ENCODE data around the gene LCN12.

Gene LCN12

GRCh38 chr9:136978865-136979544 is 26.9 kb downstream of the LCN12 start:
- no peak overlapping the region for H3K27ac Mint-ChIP-seq
- no peaks in the 10 kb centered on the region for H3K9me3 Mint-ChIP-seq
- H3K36me3 Mint-ChIP-seq (ENCODE audit: low read depth) = no peaks in the 10 kb centered on the region
- peaks cover 4% of the 10 kb centered on the region for H3K27me3 Mint-ChIP-seq
- H3K4me3 Mint-ChIP-seq = no peak overlapping the region
- peaks cover 17% of the 10 kb centered on the region for H3K4me1 Mint-ChIP-seq (ENCODE audit: low read depth)

- no peak overlapping the region for H3K4me3 Mint-ChIP-seq
- H3K9me3 Mint-ChIP-seq = no peaks in the 10 kb centered on the region
- peaks cover 14% of the 10 kb centered on the region for H3K4me1 Mint-ChIP-seq (ENCODE audit: low read depth)
- peaks cover 6% of the 10 kb centered on the region for H3K27me3 Mint-ChIP-seq
- H3K36me3 Mint-ChIP-seq (ENCODE audit: low read depth) = no peaks in the 10 kb centered on the region
- H3K27ac Mint-ChIP-seq = no peak overlapping the region
Measured at GRCh38 chr9:136979769-136980587, 27.9 kb downstream of the LCN12 start.

GRCh38 chr9:136980669-136981478 is 28.8 kb downstream of the LCN12 start:
- Mint-ChIP-seq H3K4me1 (ENCODE audit: low read depth) (peaks cover 6% of the 10 kb centered on the region), H3K4me3 (no peak overlapping the region), H3K36me3 (ENCODE audit: low read depth) (no peaks in the 10 kb centered on the region), H3K27me3 (peaks cover 6% of the 10 kb centered on the region), H3K27ac (no peak overlapping the region), H3K9me3 (no peaks in the 10 kb centered on the region)

- no peaks in the 10 kb centered on the region for H3K36me3 Mint-ChIP-seq (ENCODE audit: low read depth)
- H3K27ac Mint-ChIP-seq = no peak overlapping the region
- H3K4me1 Mint-ChIP-seq (ENCODE audit: low read depth) = no peaks in the 10 kb centered on the region
- peaks cover 12% of the 10 kb centered on the region for H3K27me3 Mint-ChIP-seq
- H3K9me3 Mint-ChIP-seq = no peaks in the 10 kb centered on the region
- no peak overlapping the region for H3K4me3 Mint-ChIP-seq
Measured at GRCh38 chr9:136981588-136982231, 29.6 kb downstream of the LCN12 start.

GRCh38 chr9:136982232-136983051 is 30.4 kb downstream of the LCN12 start, which contains the start of gene LCNL1:
TSS of gene LCNL1 (plus strand) at chr9:136982993. CDS start at chr9:136983587, 594 bp downstream.
- Mint-ChIP-seq H3K4me3 (no peak within 1 kb of the TSS), H3K36me3 (ENCODE audit: low read depth) (no peaks in the 10 kb centered on the region), H3K27me3 (peaks cover 15% of the 10 kb centered on the region), H3K4me1 (ENCODE audit: low read depth) (no peaks in the 10 kb centered on the region), H3K9me3 (no peaks in the 10 kb centered on the region), H3K27ac (no peak within 1 kb of the TSS)

GRCh38 chr9:136983167-136983566 is 31.1 kb downstream of the LCN12 start:
- no peak overlapping the region for H3K27ac Mint-ChIP-seq
- H3K9me3 Mint-ChIP-seq = no peaks in the 10 kb centered on the region
- peaks cover 20% of the 10 kb centered on the region for H3K27me3 Mint-ChIP-seq
- no peaks in the 10 kb centered on the region for H3K4me1 Mint-ChIP-seq (ENCODE audit: low read depth)
- H3K36me3 Mint-ChIP-seq (ENCODE audit: low read depth) = no peaks in the 10 kb centered on the region
- no peak overlapping the region for H3K4me3 Mint-ChIP-seq

- Mint-ChIP-seq H3K36me3 (ENCODE audit: low read depth) (no peaks in the 10 kb centered on the region), H3K4me3 (no peak overlapping the region), H3K27ac (no peak overlapping the region), H3K27me3 (peaks cover 20% of the 10 kb centered on the region), H3K4me1 (ENCODE audit: low read depth) (no peaks in the 10 kb centered on the region), H3K9me3 (no peaks in the 10 kb centered on the region)
Measured at GRCh38 chr9:136983656-136984314, 31.7 kb downstream of the LCN12 start.

GRCh38 chr9:136984464-136985026 is 32.5 kb downstream of the LCN12 start:
- no peak overlapping the region for H3K4me3 Mint-ChIP-seq
- no peaks in the 10 kb centered on the region for H3K9me3 Mint-ChIP-seq
- H3K4me1 Mint-ChIP-seq (ENCODE audit: low read depth) = no peaks in the 10 kb centered on the region
- peaks cover 20% of the 10 kb centered on the region for H3K27me3 Mint-ChIP-seq
- no peaks in the 10 kb centered on the region for H3K36me3 Mint-ChIP-seq (ENCODE audit: low read depth)
- no peak overlapping the region for H3K27ac Mint-ChIP-seq

GRCh38 chr9:136985027-136985602 is 33.0 kb downstream of the LCN12 start:
- no peaks in the 10 kb centered on the region for H3K36me3 Mint-ChIP-seq (ENCODE audit: low read depth)
- H3K27me3 Mint-ChIP-seq = peaks cover 20% of the 10 kb centered on the region
- no peaks in the 10 kb centered on the region for H3K4me1 Mint-ChIP-seq (ENCODE audit: low read depth)
- H3K9me3 Mint-ChIP-seq = no peaks in the 10 kb centered on the region
- no peak overlapping the region for H3K4me3 Mint-ChIP-seq
- H3K27ac Mint-ChIP-seq = no peak overlapping the region

GRCh38 chr9:136985853-136986252 is 33.8 kb downstream of the LCN12 start:
- Mint-ChIP-seq H3K9me3 (no peaks in the 10 kb centered on the region), H3K27ac (no peak overlapping the region), H3K27me3 (peaks cover 20% of the 10 kb centered on the region), H3K4me1 (ENCODE audit: low read depth) (no peaks in the 10 kb centered on the region), H3K4me3 (no peak overlapping the region), H3K36me3 (ENCODE audit: low read depth) (no peaks in the 10 kb centered on the region)

GRCh38 chr9:136988872-136989271 is 36.8 kb downstream of the LCN12 start:
- Mint-ChIP-seq H3K36me3 (ENCODE audit: low read depth) (no peaks in the 10 kb centered on the region), H3K4me1 (ENCODE audit: low read depth) (peaks cover 14% of the 10 kb centered on the region), H3K9me3 (no peaks in the 10 kb centered on the region), H3K27ac (no peak overlapping the region), H3K27me3 (peaks cover 17% of the 10 kb centered on the region), H3K4me3 (no peak overlapping the region)

- H3K4me1 Mint-ChIP-seq (ENCODE audit: low read depth) = peaks cover 16% of the 10 kb centered on the region
- H3K9me3 Mint-ChIP-seq = no peaks in the 10 kb centered on the region
- H3K4me3 Mint-ChIP-seq = no peak overlapping the region
- peaks cover 14% of the 10 kb centered on the region for H3K27me3 Mint-ChIP-seq
- no peak overlapping the region for H3K27ac Mint-ChIP-seq
- H3K36me3 Mint-ChIP-seq (ENCODE audit: low read depth) = no peaks in the 10 kb centered on the region
Measured at GRCh38 chr9:136990242-136990911, 38.3 kb downstream of the LCN12 start.

Data from stimulated activated naive CD8-positive, alpha-beta T cell treated with anti-CD3 and anti-CD28 coated beads, Interleukin-15, Interleukin-2, amounts not matched to agents 100 ng/mL and 50 ng/mL, for 24 hours (primary cell).